ENCODE data around the gene PHF5A. TPM values are rescaled to one million over a fixed set of nuclear protein-coding genes. Genes with fewer than 3 reads are reported as not detected.
"Not testable (repeated sequence)": the region's sequence is repeated elsewhere in the genome, so short reads cannot be mapped to it uniquely, and the experiment has no call there.

Gene PHF5A
- polyA plus RNA-seq, 1 donor: 39.5 TPM

DNA sequence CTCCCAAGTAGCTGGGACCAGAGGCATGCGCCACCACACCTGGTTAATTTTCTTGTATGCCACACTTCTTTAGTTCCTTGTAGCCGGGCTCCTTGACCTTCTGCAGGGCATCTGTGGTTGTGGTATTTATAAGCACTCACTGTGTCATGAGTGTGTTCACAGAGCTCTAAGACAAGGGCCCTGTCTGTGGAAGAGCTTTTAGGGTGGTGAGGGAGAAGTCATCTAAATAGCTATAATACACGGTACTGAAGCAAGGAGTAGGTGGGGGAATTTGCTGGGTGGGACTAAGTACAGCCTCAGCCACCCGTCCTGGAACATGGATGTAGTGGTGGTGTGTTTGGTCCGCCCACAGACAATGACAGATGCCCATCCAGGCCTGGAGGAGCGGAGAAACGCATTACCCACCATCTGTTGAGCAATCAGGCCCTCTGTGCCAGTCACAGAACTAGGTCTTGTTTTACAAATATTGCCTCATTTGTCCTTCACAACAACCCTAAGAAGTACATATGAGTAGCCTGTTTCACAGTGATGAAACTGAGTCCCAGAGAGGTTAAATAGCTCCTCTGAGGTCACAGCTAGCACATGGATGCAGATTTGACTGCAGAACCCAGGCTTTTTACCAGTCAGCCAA, 10.5 kb upstream of the PHF5A start:
- no peak for DNase-seq
- no CpG with 5 or more reads among the region's 7 CpGs for WGBS (ENCODE audit: insufficient coverage, low lambda C conversion rate)
- Histone ChIP-seq H3K4me3 (ENCODE audit: low read length) (no peak overlapping the region), H3K27me3 (ENCODE audit: control insufficient read depth, insufficient read depth, low read length) (no peaks in the 10 kb centered on the region), H3K27ac (ENCODE audit: low read length) (peak overlapping the region; percentile 3), H3K9me3 (ENCODE audit: control insufficient read depth, low read depth, low read length) (no peaks in the 10 kb centered on the region), H3K36me3 (ENCODE audit: control insufficient read depth, insufficient read depth, low read length) (peaks cover 32% of the 10 kb centered on the region), H3K4me1 (ENCODE audit: control insufficient read depth, insufficient read depth, low read length) (peaks cover 29% of the 10 kb centered on the region)

DNA sequence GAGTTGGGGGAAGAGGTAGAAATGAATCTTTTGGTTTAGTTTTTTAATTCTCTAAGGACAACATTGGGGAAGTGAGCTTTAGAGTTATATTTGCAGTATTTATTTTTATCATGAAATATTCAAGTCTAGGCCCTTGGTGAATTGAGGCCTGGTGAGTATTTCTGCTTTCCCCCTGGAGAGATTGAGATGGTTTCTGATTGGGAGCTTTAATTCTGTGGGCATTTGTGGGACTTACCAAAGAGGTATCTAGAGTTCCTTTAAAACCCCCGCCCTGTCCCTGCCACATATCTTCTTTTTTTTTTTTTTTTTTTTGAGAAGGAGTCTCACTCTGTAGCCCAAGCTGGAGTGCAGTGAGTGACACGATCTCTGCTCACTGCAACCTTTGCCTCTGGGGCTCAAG, 10.0 kb upstream of the PHF5A start:
- Histone ChIP-seq H3K36me3 (ENCODE audit: control insufficient read depth, insufficient read depth, low read length) (peaks cover 32% of the 10 kb centered on the region), H3K4me1 (ENCODE audit: control insufficient read depth, insufficient read depth, low read length) (peaks cover 32% of the 10 kb centered on the region), H3K4me3 (ENCODE audit: low read length) (no peak overlapping the region), H3K27ac (ENCODE audit: low read length) (peak overlapping the region; percentile 3), H3K9me3 (ENCODE audit: control insufficient read depth, low read depth, low read length) (no peaks in the 10 kb centered on the region), H3K27me3 (ENCODE audit: control insufficient read depth, insufficient read depth, low read length) (no peaks in the 10 kb centered on the region)
- no peak for DNase-seq
- WGBS (ENCODE audit: insufficient coverage, low lambda C conversion rate): no CpG with 5 or more reads among the region's 2 CpGs

DNA sequence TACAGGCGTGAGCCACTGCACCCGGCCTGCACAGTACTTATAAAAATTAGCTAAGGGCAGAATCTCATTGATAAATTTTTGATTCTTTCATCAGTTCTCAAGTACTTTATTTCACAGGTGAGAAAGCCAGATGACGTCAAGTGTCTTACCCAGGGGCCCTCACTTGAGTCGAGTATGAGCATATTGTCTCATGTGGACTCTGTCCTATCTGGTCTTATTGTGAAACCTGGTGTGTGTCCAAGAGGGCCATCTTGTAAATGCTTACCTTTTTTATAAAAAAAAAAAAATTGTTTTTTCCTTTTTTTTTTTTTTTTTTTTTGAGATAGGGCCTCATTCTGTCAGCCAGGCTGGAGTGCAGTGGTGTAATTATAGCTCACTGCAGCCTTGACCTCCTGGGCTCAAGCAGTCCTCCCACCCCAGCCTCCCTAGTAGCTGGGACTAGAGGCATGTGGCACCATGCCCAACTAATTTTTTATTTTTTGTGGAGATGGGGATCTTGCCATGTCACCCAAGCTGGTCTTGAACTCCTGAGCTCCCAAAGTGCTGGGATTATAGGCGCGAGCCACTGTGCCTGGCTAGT, 6.5 kb upstream of the PHF5A start:
- WGBS (ENCODE audit: insufficient coverage, low lambda C conversion rate): no CpG with 5 or more reads among the region's 6 CpGs
- DNase-seq: peak; percentile 87 to 92
- Histone ChIP-seq H3K27me3 (ENCODE audit: control insufficient read depth, insufficient read depth, low read length) (no peaks in the 10 kb centered on the region), H3K36me3 (ENCODE audit: control insufficient read depth, insufficient read depth, low read length) (peaks cover 31% of the 10 kb centered on the region), H3K4me1 (ENCODE audit: control insufficient read depth, insufficient read depth, low read length) (peaks cover 51% of the 10 kb centered on the region), H3K9me3 (ENCODE audit: control insufficient read depth, low read depth, low read length) (no peaks in the 10 kb centered on the region), H3K27ac (ENCODE audit: low read length) (peak overlapping the region; percentile 98), H3K4me3 (ENCODE audit: low read length) (no peak overlapping the region)

DNA sequence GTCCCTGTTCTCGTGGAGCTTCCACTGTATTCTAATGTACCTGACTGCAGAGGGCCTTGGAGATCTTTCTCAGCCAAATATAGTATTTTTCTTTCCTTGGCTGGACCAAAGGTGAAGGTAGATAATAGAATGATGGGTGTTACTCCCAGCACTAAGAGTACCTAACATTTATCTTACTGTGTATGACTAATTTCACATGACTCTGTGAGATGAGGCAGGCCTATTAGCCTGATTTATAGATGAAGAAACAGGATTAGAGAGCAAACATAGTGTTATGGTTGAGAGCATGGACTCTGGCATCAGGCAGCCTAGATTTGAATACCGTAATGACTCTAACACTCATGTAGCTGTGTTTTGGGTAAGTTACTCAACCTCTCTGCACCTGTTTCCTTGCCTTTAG, 3.1 kb upstream of the PHF5A start:
- H3K27ac ChIP-seq (ENCODE audit: low read length): peak overlapping the region; percentile 96
- peaks cover 22% of the 10 kb centered on the region for H3K36me3 ChIP-seq (ENCODE audit: control insufficient read depth, insufficient read depth, low read length)
- no CpG with 5 or more reads among the region's 2 CpGs for WGBS (ENCODE audit: insufficient coverage, low lambda C conversion rate)
- no peaks in the 10 kb centered on the region for H3K27me3 ChIP-seq (ENCODE audit: control insufficient read depth, insufficient read depth, low read length)
- H3K9me3 ChIP-seq (ENCODE audit: control insufficient read depth, low read depth, low read length): peaks cover 2% of the 10 kb centered on the region
- H3K4me1 ChIP-seq (ENCODE audit: control insufficient read depth, insufficient read depth, low read length): peaks cover 42% of the 10 kb centered on the region
- H3K4me3 ChIP-seq (ENCODE audit: low read length): no peak overlapping the region
- DNase-seq: peak; percentile 81 to 92

DNA sequence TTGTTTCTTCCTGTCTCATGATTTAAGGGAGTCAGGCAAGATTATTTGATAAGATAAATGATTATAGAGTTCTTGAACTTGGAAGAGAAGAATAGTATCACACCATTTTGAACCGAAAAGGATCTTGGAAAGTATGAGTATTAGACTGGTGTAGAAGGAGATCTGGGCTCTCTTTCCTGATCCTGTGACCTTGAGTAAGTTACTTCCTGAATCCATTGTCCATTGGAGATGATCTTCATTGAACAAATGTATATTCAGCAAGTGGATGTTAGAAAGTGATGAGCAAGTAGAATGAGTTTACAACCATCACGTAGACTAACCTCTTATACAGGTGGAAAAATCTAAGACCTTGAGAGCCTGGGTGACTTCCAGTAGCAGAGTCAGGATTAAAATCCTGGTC, 2.4 kb upstream of the PHF5A start:
- no peaks in the 10 kb centered on the region for H3K27me3 ChIP-seq (ENCODE audit: control insufficient read depth, insufficient read depth, low read length)
- peaks cover 28% of the 10 kb centered on the region for H3K36me3 ChIP-seq (ENCODE audit: control insufficient read depth, insufficient read depth, low read length)
- peak in 1 of 2 donors; percentile 51 for DNase-seq
- no peak overlapping the region for H3K4me3 ChIP-seq (ENCODE audit: low read length)
- 100% methylated on average over 2 of the region's 2 CpGs for WGBS (ENCODE audit: insufficient coverage, low lambda C conversion rate)
- peaks cover 39% of the 10 kb centered on the region for H3K4me1 ChIP-seq (ENCODE audit: control insufficient read depth, insufficient read depth, low read length)
- H3K27ac ChIP-seq (ENCODE audit: low read length): peak overlapping the region; percentile 96
- H3K9me3 ChIP-seq (ENCODE audit: control insufficient read depth, low read depth, low read length): peaks cover 2% of the 10 kb centered on the region

GRCh38 chr22:41469218-41469851, 843 bp upstream of the PHF5A start:
- 17% methylated on average over 1 of the region's 30 CpGs for WGBS (ENCODE audit: insufficient coverage, low lambda C conversion rate)
- H3K27me3 ChIP-seq (ENCODE audit: control insufficient read depth, insufficient read depth, low read length): no peaks in the 10 kb centered on the region
- peak overlapping the region; percentile 94 for H3K4me3 ChIP-seq (ENCODE audit: low read length)
- peaks cover 39% of the 10 kb centered on the region for H3K36me3 ChIP-seq (ENCODE audit: control insufficient read depth, insufficient read depth, low read length)
- peak overlapping the region; percentile 96 for H3K27ac ChIP-seq (ENCODE audit: low read length)
- DNase-seq: peak in 1 of 2 donors; percentile 81
- peaks cover 34% of the 10 kb centered on the region for H3K4me1 ChIP-seq (ENCODE audit: control insufficient read depth, insufficient read depth, low read length)
- H3K9me3 ChIP-seq (ENCODE audit: control insufficient read depth, low read depth, low read length): peaks cover 2% of the 10 kb centered on the region

- 100% methylated on average over 1 of the region's 4 CpGs for WGBS (ENCODE audit: insufficient coverage, low lambda C conversion rate)
- peaks cover 74% of the 10 kb centered on the region for H3K36me3 ChIP-seq (ENCODE audit: control insufficient read depth, insufficient read depth, low read length)
- H3K4me1 ChIP-seq (ENCODE audit: control insufficient read depth, insufficient read depth, low read length): no peaks in the 10 kb centered on the region
- no peak overlapping the region for H3K4me3 ChIP-seq (ENCODE audit: low read length)
- H3K27me3 ChIP-seq (ENCODE audit: control insufficient read depth, insufficient read depth, low read length): no peaks in the 10 kb centered on the region
- H3K27ac ChIP-seq (ENCODE audit: low read length): peak overlapping the region; percentile 68
- H3K9me3 ChIP-seq (ENCODE audit: control insufficient read depth, low read depth, low read length): no peaks in the 10 kb centered on the region
- DNase-seq: no peak
These were observed 6.6 kb downstream of the PHF5A start for GRCh38 chr22:41461901-41462300.

DNA sequence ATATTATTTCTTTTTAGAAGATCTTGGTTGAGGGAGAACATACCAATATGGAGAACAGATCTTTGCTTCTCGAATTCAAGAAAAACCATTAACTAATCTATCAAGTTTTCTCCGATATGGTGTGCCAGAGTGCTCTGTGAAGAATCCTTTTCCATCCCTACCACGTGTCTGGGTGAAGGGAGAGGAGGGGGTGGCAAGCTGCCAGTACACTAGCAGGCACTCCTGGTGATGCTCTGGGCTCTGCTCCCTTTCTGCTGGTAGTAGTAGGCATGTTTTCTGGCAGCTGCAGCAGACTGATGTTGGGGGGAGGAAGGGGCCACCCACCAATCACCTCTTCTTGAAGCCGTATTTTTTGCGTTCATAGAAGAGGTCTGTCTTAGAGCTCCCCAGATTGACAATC, 8.4 kb downstream of the PHF5A start:
- H3K4me1 ChIP-seq (ENCODE audit: control insufficient read depth, insufficient read depth, low read length); H3K4me3 ChIP-seq (ENCODE audit: low read length); H3K27me3 ChIP-seq (ENCODE audit: control insufficient read depth, insufficient read depth, low read length); DNase-seq; H3K27ac ChIP-seq (ENCODE audit: low read length); H3K9me3 ChIP-seq (ENCODE audit: control insufficient read depth, low read depth, low read length): not testable (repeated sequence)
- H3K36me3 ChIP-seq (ENCODE audit: control insufficient read depth, insufficient read depth, low read length): peaks cover 61% of the 10 kb centered on the region
- WGBS (ENCODE audit: insufficient coverage, low lambda C conversion rate): 93% methylated on average over 3 of the region's 5 CpGs

- H3K4me1 ChIP-seq (ENCODE audit: control insufficient read depth, insufficient read depth, low read length): no peaks in the 10 kb centered on the region
- H3K36me3 ChIP-seq (ENCODE audit: control insufficient read depth, insufficient read depth, low read length): peaks cover 55% of the 10 kb centered on the region
- H3K4me3 ChIP-seq (ENCODE audit: low read length): no peak overlapping the region
- no peaks in the 10 kb centered on the region for H3K27me3 ChIP-seq (ENCODE audit: control insufficient read depth, insufficient read depth, low read length)
- H3K9me3 ChIP-seq (ENCODE audit: control insufficient read depth, low read depth, low read length): no peaks in the 10 kb centered on the region
- DNase-seq: no peak
- no CpG with 5 or more reads among the region's 1 CpG for WGBS (ENCODE audit: insufficient coverage, low lambda C conversion rate)
- H3K27ac ChIP-seq (ENCODE audit: low read length): no peak overlapping the region
These were observed 9.1 kb downstream of the PHF5A start for GRCh38 chr22:41459431-41459830.

GRCh38 chr22:41458161-41458728, 10.2 kb downstream of the PHF5A start:
- WGBS (ENCODE audit: insufficient coverage, low lambda C conversion rate): no CpG with 5 or more reads among the region's 7 CpGs

More at GRCh38 chr22:41458161-41458728, 10.2 kb downstream of the PHF5A start:
- no peaks in the 10 kb centered on the region for H3K4me1 ChIP-seq (ENCODE audit: control insufficient read depth, insufficient read depth, low read length)
- peaks cover 47% of the 10 kb centered on the region for H3K36me3 ChIP-seq (ENCODE audit: control insufficient read depth, insufficient read depth, low read length)
- H3K27ac ChIP-seq (ENCODE audit: low read length): no peak overlapping the region
- no peaks in the 10 kb centered on the region for H3K9me3 ChIP-seq (ENCODE audit: control insufficient read depth, low read depth, low read length)
- no peak overlapping the region for H3K4me3 ChIP-seq (ENCODE audit: low read length)
- DNase-seq: no peak
- no peaks in the 10 kb centered on the region for H3K27me3 ChIP-seq (ENCODE audit: control insufficient read depth, insufficient read depth, low read length)

Measured in large intestine (tissue), 3 donors.